H1 (cell line): Measurements from ENCODE around the gene SRPRB.

Source experiments
- ATF2 ChIP-seq: IDR thresholded peaks from 2 replicates; pipeline ENCODE4 v1.6.1; 2012; ENCODE audit warnings: low read length, inconsistent platforms
- CTCF ChIP-seq, 3 experiments: IDR thresholded peaks; 1 replicate in 2 of 3; 2 replicates in 1 of 3; pipeline versions ENCODE4 v1.5.1 to v1.6.1; 2011; ENCODE audit warnings: low read length in 3 of 3, mild to moderate bottlenecking in 3 of 3, inconsistent platforms in 2 of 3, low read depth in 1 of 3, moderate library complexity in 1 of 3; ENCODE audit not compliant: insufficient read depth in 1 of 3; ENCODE audit errors: control extremely low read depth in 1 of 3
- EGR1 ChIP-seq: IDR thresholded peaks from 2 replicates; pipeline ENCODE4 v1.6.1; 2011; ENCODE audit warnings: low read depth, low read length, borderline replicate concordance
- EZH2 ChIP-seq: fragments of 200-600 bp; sonication (generic); IDR thresholded peaks from 2 replicates; pipeline ENCODE4 v1.7.1; 2012; ENCODE audit warnings: low read depth, mild to moderate bottlenecking, moderate library complexity, low read length, inconsistent platforms; ENCODE audit not compliant: severe bottlenecking
- POLR2A ChIP-seq, 2 experiments: IDR thresholded peaks; 1 replicate in 1 of 2; 2 replicates in 1 of 2; pipeline ENCODE4 v1.6.1; 2011; ENCODE audit warnings: low read depth in 2 of 2, low read length in 2 of 2, mild to moderate bottlenecking in 2 of 2; ENCODE audit errors: control extremely low read depth in 1 of 2
- RXRA ChIP-seq: IDR thresholded peaks from 2 replicates; pipeline ENCODE4 v1.6.1; 2011; ENCODE audit warnings: low read depth, mild to moderate bottlenecking, low read length, moderate library complexity; ENCODE audit not compliant: insufficient read depth
- SP1 ChIP-seq: IDR thresholded peaks from 2 replicates; pipeline ENCODE4 v1.6.1; 2011; ENCODE audit warnings: low read depth, low read length
- TEAD4 ChIP-seq: IDR thresholded peaks from 2 replicates; pipeline ENCODE4 v1.6.1; 2012; ENCODE audit warnings: low read depth, low read length, inconsistent platforms, mixed read lengths
- ZNF274 ChIP-seq: IDR thresholded peaks from 2 replicates; pipeline ENCODE4 v1.7.0; 2012; ENCODE audit warnings: low read length, borderline replicate concordance; ENCODE audit errors: extremely low read depth

- TF ChIP-seq SP1 = no peak
- TF ChIP-seq POLR2A (IDR thresholded peaks at IDR 0.05; ENCODE audit: control extremely low read depth in 1 of 2, low read depth in 2 of 2, low read length in 2 of 2) = no peak
- no peak for TF ChIP-seq CTCF (IDR thresholded peaks at IDR 0.05; ENCODE audit: control extremely low read depth in 1 of 3, insufficient read depth in 1 of 3, low read depth in 1 of 3, low read length in 3 of 3)
- no peak for TF ChIP-seq EGR1
- TF ChIP-seq ATF2 = no peak
- no peak for TF ChIP-seq EZH2
- no peak for TF ChIP-seq RXRA
- TF ChIP-seq TEAD4 = no peak
- TF ChIP-seq ZNF274 = no peak
These were observed 49.4 kb downstream of the SRPRB start for GRCh38 chr3:133855002-133855370.
